Measurements from ENCODE around the gene MAP3K15.
"Not testable (repeated sequence)": the region's sequence is repeated elsewhere in the genome, so short reads cannot be mapped to it uniquely, and the experiment has no call there.

- not testable (repeated sequence) for TF ChIP-seq ZNF274 (IDR thresholded peaks at IDR 0.05; ENCODE audit: low read depth, low read length); YY1 (IDR thresholded peaks at IDR 0.05; ENCODE audit: insufficient read depth, insufficient read length)
Measured at GRCh38 chrX:19511796-19512195, 3.5 kb downstream of the MAP3K15 start.

All from NT2/D1 (cell line).